Stomach (tissue), 4 donors: ENCODE results near the gene FYN.

Source experiments
- CTCF ChIP-seq, 7 experiments: fragments of 450-650 bp in 4 of 7; fragments of 200-600 bp in 3 of 7; sonication (generic) in 3 of 7; IDR thresholded peaks; one replicate each; pipeline ENCODE4 v1.5.1; 2016 to 2019; ENCODE audit warnings: antibody characterized with exemption in 7 of 7, control low read depth in 2 of 7, mild to moderate bottlenecking in 1 of 7
- POLR2A ChIP-seq, 4 donors: fragments of 450-650 bp; IDR thresholded peaks; one replicate each; pipeline ENCODE4 v1.6.1; 2016; ENCODE audit warnings: antibody characterized with exemption in 4 of 4, control low read depth in 2 of 4, mild to moderate bottlenecking in 1 of 4, moderate library complexity in 1 of 4

- no peak for TF ChIP-seq CTCF (IDR thresholded peaks at IDR 0.05)
- no peak for TF ChIP-seq POLR2A (IDR thresholded peaks at IDR 0.05)
Observed at GRCh38 chr6:111669326-111669725, 203.9 kb downstream of the FYN start.
